Sigmoid colon (tissue), 4 donors: ENCODE results near the gene ATP1A1.

Experiments used
- EP300 ChIP-seq, 4 donors: sonication (generic); formaldehyde crosslinking; IDR thresholded peaks; one replicate each; pipeline ENCODE4 v1.6.1; 2017; ENCODE audit warnings: antibody characterized with exemption in 4 of 4
- POLR2A ChIP-seq, 2 donors: fragments of 450-650 bp; IDR thresholded peaks; one replicate each; pipeline ENCODE4 v1.6.1; 2016; ENCODE audit warnings: antibody characterized with exemption in 2 of 2, mild to moderate bottlenecking in 2 of 2, moderate library complexity in 2 of 2
- POLR2AphosphoS5 ChIP-seq, 4 donors: sonication (generic); formaldehyde crosslinking; IDR thresholded peaks; one replicate each; pipeline ENCODE4 v1.6.1; 2017; ENCODE audit warnings: antibody characterized with exemption in 4 of 4
- TF ChIP-seq, protein P1 (sequence below), 4 experiments: fragments of 450-650 bp in 3 of 4; fragments of 200-600 bp in 1 of 4; IDR thresholded peaks; one replicate each; pipeline ENCODE4 v1.5.1; 2016 to 2019; ENCODE audit warnings: antibody characterized with exemption in 4 of 4, mild to moderate bottlenecking in 3 of 4, moderate library complexity in 2 of 4

DNA sequence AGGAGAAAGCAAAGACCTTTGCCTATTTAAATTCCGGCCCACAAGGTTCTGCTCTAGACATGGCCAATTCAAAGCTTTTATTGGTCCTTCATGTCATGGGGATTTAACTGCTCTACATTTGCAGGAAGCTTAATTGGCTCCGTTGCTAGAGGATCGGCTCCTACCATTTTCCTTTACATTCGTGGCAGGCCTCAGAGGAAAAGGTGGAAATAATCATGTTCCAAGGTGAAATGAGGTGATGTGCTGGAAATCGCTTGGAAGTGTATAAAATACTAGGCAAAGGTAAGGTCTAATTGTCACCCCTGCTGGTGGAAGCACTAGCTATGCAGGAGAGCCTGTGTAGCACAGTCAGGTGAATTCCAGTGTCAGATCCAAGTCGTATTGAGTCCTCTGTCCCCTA lies 55.5 kb downstream of the ATP1A1 start:
- TF ChIP-seq, protein P1, sequence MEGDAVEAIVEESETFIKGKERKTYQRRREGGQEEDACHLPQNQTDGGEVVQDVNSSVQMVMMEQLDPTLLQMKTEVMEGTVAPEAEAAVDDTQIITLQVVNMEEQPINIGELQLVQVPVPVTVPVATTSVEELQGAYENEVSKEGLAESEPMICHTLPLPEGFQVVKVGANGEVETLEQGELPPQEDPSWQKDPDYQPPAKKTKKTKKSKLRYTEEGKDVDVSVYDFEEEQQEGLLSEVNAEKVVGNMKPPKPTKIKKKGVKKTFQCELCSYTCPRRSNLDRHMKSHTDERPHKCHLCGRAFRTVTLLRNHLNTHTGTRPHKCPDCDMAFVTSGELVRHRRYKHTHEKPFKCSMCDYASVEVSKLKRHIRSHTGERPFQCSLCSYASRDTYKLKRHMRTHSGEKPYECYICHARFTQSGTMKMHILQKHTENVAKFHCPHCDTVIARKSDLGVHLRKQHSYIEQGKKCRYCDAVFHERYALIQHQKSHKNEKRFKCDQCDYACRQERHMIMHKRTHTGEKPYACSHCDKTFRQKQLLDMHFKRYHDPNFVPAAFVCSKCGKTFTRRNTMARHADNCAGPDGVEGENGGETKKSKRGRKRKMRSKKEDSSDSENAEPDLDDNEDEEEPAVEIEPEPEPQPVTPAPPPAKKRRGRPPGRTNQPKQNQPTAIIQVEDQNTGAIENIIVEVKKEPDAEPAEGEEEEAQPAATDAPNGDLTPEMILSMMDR (IDR thresholded peaks at IDR 0.05), result no peak
- no peak for TF ChIP-seq EP300 (IDR thresholded peaks at IDR 0.05)
- TF ChIP-seq POLR2AphosphoS5 (IDR thresholded peaks at IDR 0.05), result no peak
- TF ChIP-seq POLR2A (IDR thresholded peaks at IDR 0.05), result no peak
